NOMO-1 (cell line): ENCODE results near the gene TMSB15B.
"Not testable (repeated sequence)": the region's sequence is repeated elsewhere in the genome, so short reads cannot be mapped to it uniquely, and the experiment has no call there.

Experiments used
- DNase-seq, 2 experiments: peaks; one replicate each; lab custom pipeline; 2025; ENCODE audit not compliant: unreplicated experiment in 2 of 2; lab: John Stamatoyannopoulos, UW

The TMSB15B gene

GRCh38 chrX:103962411-103963278, at the start of gene TMSB15B:
TSS of gene TMSB15B (plus strand) at chrX:103962627.
- DNase-seq = not testable (repeated sequence)

- no peak for DNase-seq
Observed at GRCh38 chrX:103913356-103914020, 48.9 kb upstream of the TMSB15B start.

GRCh38 chrX:103918050-103918449, 44.4 kb upstream of the TMSB15B start:
- DNase-seq = peak; percentile 22 to 24

- DNase-seq = peak; percentile 33 to 34
Observed at GRCh38 chrX:103918571-103919269, 43.7 kb upstream of the TMSB15B start.

DNA sequence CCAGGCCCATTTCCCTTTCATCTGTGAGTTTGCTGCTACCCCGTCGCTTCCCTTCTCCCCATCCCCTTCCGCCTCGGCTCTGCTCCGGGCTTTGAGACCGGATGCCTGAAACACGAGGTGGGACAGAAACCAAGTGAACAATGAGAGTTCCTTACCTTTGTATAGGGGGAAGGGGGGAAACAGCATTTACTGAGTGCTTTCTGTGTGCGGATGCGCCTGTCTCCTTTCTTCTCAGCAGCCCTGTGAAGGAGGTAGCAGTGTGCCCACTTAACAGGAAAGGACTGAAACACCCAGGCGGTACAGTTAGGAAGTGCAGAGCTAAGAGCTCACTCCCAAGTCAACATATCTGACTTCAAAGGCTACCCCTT, 43.2 kb upstream of the TMSB15B start:
- peak in 1 of 2 experiments; percentile 38 for DNase-seq

DNA sequence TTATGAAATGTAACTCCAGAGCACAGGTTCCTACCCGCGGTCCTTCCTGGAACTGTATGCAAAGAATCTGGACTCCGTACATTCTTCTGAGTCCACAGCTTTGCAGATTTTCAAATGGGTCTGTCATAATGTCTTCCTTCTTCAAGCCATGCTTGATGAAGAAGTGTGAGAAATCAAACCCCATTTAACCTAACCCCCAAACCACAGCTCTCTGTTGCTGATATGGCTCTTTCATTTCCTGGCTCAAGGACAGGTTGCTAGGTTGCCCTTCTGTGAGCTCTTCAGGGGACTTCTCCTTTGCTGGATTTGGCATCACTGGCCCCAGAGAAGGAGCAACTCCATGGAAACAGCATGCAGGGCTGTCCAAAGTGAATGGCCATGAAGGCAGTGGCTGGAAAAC, 41.9 kb upstream of the TMSB15B start:
- not testable (repeated sequence) for DNase-seq

DNA sequence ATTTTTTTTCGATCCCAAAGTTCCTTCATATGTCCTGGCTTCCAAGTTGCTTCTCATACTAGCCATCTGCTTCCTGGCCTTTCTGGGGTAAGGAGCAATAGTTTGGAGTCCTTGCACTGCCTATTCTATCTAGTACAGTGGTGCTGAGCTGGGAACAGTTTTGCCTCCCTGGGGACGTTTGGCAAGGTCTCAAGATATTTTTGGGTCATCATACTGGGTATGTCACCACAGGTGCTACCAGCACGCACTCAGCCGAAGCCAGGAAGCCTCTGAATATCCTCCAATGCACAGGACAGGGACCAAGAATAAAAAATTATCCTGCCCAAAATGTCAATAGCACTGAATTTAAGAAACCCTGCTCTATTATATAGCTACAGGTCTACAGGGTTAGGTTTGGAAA, 35.4 kb upstream of the TMSB15B start:
- DNase-seq = no peak

GRCh38 chrX:103927633-103928032, 34.8 kb upstream of the TMSB15B start:
- DNase-seq = no peak

DNA sequence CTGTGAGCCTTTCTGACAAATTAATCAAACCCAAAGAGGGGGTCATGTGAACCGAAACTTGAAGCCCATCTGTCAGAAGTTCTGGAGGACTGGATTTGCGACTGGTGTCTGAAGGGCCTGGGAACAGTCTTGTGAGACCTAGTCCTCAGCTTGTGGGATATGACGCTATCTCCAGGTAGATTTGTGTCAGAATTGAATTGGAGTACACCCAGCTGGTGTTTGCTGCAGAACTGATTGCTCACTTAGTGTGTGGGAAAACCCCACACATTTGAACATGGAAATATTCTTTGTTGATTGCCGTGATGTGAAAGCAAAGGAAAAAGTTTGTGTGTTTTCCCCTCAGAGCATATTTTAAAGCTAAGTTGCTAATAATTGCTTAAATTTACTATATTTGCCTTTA, 30.3 kb upstream of the TMSB15B start:
- no peak for DNase-seq

DNA sequence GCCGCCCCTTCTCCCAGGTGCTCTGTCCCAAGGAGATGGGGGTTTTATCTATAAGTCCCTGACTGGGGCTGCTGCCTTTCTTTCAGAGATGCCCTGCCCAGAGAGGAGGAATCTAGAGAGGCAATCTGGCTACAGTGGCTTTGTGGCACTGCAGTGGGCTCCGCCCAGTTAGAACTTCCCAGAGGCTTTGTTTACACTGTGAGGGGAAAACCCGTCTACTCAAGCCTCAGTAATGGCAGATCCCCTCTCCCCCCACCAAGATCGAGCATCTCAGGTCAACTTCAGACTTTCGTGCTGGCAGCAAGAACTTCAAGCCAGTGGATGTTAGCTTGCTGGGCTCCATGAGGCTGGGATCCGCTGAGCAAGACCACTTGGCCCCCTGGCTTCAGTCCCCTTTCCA, 22.2 kb upstream of the TMSB15B start:
- DNase-seq = not testable (repeated sequence)

GRCh38 chrX:103941201-103941975, 21.0 kb upstream of the TMSB15B start:
- DNase-seq = peak in 1 of 2 experiments; percentile 1

- DNase-seq = no peak
Observed at GRCh38 chrX:103949506-103949905, 12.9 kb upstream of the TMSB15B start.

DNA sequence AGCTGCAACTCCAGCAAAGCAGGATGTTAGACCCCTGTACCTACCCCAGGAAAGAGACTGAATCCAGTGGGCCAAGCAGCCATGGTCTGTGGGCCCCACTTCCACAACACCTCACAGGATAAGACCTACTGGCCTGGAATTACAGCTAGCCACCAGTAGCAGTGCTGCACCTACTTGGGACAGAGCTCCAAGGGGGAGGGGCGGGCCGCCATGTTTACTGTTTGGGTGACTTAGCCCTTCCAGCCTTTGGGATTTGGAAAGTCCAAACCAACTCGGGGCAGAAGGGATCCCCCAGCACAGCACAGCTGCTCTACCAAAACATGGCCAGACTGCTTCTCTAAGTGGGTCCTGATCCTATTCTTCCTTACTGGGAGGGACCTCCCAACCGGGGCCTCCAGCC, 9.1 kb upstream of the TMSB15B start:
- DNase-seq = no peak

DNA sequence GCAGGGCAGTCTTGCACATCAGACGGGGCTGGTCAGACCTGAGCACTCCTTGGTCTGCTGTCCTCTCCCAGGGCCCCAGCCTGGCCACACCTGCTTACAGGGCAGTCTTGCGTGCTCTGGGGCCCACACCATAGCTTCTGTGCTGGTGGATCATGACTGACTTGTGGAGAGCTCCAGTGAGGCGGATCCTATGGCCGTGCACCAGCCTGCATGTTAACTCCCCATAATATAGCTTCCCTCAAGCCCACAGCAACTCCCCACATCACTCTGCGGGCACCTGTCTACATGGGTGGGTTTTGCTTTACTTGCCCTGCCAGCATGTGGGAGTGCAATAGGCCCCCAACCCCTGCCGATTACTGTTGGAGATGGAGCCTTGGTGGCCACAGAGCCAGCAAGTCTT, 8.2 kb upstream of the TMSB15B start:
- DNase-seq = no peak

DNA sequence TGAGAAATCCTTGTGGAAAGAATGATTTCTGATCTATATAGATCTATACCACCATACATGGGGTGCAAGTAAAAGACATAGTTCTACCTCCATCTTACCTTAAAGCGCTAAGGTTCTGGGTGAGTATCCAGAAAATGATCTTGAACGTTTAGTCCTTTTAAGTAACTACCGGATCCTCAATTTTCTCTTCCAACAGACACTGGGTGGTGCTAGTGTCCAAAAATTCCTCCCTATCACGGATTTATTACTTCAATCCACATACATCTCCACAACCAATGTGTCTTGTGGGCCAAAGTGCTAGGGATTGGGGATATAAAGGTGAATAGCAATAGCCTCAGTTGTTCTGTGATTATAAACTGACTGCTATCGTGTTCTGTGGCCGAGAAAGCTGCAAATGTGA, 1.8 kb upstream of the TMSB15B start:
- not testable (repeated sequence) for DNase-seq

- not testable (repeated sequence) for DNase-seq
Observed at GRCh38 chrX:103983508-103983907, 21.1 kb downstream of the TMSB15B start.

DNA sequence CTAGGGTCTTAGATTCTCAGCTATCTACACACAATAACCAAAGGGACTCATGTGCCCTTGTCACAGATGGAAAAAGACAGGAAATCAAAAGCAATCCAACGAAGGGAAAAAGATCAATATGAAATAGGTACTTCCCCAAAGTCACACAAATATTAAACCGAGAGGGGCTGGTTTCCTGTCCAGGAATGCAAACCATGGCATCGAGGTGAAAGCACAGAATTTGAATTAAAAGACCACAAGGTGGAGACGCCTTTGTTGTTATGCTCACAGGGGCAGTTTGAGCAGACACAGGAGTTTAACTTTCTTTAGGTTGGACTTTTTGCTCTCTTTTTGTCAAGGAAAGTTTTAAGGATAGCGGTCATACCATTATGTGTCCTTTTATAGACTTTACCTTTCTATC, 36.8 kb downstream of the TMSB15B start:
- no peak for DNase-seq

DNA sequence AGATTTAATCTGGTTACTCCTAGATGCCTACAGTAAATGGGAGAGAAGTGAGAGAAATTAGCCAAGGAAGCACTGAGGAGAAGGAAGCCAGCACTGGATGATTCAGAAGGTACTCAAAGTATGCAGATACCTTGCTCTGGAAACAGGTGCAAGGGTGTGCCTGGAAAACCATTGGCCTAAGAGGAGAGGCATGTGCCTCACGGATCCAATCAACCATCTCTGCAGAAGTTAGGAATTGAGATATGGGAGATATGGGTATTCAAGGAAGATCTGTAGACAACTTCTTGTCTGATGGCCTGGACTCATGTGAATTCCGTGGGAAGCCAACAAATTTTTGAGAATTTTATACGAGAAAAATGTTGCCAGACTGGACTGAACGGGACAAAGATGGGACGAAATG, 46.4 kb downstream of the TMSB15B start:
- DNase-seq = no peak

- DNase-seq = no peak
Observed at GRCh38 chrX:104013158-104013557, 50.7 kb downstream of the TMSB15B start.

GRCh38 chrX:104013606-104014005, 51.2 kb downstream of the TMSB15B start, which contains the start of gene H2BW1:
TSS of gene H2BW1 (minus strand) at chrX:104013708. CDS start at chrX:104013576, 132 bp downstream.
- no peak for DNase-seq

GRCh38 chrX:104015576-104015975, 53.1 kb downstream of the TMSB15B start:
- DNase-seq = not testable (repeated sequence)
